Gastrocnemius medialis (tissue), 4 donors: ENCODE measurements around the gene NES.

Experiments
- POLR2A ChIP-seq, 2 donors: fragments of 450-650 bp; IDR thresholded peaks; one replicate each; pipeline ENCODE4 v1.6.1; 2017; ENCODE audit warnings: antibody characterized with exemption in 2 of 2, mild to moderate bottlenecking in 2 of 2, moderate library complexity in 2 of 2
- TF ChIP-seq, protein P1 (sequence below), 5 experiments: fragments of 450-650 bp in 3 of 5; fragments of 200-600 bp in 2 of 5; sonication (generic) in 2 of 5; IDR thresholded peaks in 4 of 5; conservative IDR thresholded peaks in 1 of 5; 1 replicate in 4 of 5; 2 replicates in 1 of 5; pipeline ENCODE4 v1.5.1; 2016 to 2019; ENCODE audit warnings: antibody characterized with exemption in 5 of 5, mild to moderate bottlenecking in 3 of 5, moderate library complexity in 3 of 5

- TF ChIP-seq, protein P1, sequence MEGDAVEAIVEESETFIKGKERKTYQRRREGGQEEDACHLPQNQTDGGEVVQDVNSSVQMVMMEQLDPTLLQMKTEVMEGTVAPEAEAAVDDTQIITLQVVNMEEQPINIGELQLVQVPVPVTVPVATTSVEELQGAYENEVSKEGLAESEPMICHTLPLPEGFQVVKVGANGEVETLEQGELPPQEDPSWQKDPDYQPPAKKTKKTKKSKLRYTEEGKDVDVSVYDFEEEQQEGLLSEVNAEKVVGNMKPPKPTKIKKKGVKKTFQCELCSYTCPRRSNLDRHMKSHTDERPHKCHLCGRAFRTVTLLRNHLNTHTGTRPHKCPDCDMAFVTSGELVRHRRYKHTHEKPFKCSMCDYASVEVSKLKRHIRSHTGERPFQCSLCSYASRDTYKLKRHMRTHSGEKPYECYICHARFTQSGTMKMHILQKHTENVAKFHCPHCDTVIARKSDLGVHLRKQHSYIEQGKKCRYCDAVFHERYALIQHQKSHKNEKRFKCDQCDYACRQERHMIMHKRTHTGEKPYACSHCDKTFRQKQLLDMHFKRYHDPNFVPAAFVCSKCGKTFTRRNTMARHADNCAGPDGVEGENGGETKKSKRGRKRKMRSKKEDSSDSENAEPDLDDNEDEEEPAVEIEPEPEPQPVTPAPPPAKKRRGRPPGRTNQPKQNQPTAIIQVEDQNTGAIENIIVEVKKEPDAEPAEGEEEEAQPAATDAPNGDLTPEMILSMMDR (IDR thresholded peaks at IDR 0.05 in 4 of 5, conservative IDR thresholded peaks at IDR 0.05 in 1 of 5) = no peak
- TF ChIP-seq POLR2A (IDR thresholded peaks at IDR 0.05) = no peak
Observed at GRCh38 chr1:156691665-156692440, 14.6 kb upstream of the NES start.
